ENCODE data around the gene SPG7.
A peak's percentile ranks its signal among the peaks of the same experiment; 100 is the strongest.

Gene SPG7

DNA sequence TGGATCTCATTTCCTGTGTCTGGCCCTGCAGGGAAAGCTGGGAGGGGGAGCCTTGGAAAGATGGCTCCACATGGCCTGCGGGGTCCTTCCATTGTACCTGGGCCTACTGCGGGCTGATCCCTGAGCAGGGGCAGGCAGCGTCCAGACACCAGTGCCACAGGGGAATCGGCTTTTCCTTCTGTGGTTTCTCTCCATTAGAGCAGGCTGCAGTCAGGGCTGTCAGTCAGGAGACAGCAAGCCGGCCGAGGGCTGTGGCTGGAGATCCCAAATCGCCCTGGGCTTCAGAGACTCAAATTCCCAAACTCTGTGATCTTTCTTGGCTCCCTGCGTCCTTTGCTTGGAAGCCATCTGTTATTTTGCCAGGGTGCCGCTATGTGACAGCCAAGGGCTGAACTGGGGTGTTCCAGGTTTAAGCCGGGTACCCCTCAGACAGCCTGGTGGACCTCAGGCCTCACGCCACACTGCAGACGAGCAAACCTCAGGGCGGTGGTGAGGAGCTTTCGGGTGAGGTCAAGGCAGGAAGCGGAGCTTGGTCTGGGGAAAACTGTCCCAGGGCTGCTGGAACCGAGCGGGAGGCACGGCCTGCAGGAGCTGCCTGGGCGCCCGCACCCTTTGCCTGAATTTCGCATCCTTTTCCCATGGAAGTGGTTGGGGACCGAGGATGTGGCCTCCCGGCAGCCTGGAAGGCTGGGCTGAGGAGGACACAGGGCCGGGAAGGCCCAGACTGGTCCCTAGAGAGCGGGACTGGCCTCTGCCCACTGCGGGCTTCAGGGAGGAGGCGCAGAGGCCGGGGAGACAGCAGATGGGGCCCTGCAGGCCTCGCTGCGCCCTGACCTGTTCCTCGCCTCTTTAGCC, 65.8 kb downstream of the SPG7 start:
- no peak overlapping the region for H3K4me3 ChIP-seq (replicated peaks; ENCODE audit: low read depth, low read length)
- no peak for DNase-seq (ENCODE audit: low read depth)
- TF ChIP-seq, protein P1, sequence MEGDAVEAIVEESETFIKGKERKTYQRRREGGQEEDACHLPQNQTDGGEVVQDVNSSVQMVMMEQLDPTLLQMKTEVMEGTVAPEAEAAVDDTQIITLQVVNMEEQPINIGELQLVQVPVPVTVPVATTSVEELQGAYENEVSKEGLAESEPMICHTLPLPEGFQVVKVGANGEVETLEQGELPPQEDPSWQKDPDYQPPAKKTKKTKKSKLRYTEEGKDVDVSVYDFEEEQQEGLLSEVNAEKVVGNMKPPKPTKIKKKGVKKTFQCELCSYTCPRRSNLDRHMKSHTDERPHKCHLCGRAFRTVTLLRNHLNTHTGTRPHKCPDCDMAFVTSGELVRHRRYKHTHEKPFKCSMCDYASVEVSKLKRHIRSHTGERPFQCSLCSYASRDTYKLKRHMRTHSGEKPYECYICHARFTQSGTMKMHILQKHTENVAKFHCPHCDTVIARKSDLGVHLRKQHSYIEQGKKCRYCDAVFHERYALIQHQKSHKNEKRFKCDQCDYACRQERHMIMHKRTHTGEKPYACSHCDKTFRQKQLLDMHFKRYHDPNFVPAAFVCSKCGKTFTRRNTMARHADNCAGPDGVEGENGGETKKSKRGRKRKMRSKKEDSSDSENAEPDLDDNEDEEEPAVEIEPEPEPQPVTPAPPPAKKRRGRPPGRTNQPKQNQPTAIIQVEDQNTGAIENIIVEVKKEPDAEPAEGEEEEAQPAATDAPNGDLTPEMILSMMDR (IDR thresholded peaks at IDR 0.05; ENCODE audit: low read length, missing control alignments) = no peak

DNA sequence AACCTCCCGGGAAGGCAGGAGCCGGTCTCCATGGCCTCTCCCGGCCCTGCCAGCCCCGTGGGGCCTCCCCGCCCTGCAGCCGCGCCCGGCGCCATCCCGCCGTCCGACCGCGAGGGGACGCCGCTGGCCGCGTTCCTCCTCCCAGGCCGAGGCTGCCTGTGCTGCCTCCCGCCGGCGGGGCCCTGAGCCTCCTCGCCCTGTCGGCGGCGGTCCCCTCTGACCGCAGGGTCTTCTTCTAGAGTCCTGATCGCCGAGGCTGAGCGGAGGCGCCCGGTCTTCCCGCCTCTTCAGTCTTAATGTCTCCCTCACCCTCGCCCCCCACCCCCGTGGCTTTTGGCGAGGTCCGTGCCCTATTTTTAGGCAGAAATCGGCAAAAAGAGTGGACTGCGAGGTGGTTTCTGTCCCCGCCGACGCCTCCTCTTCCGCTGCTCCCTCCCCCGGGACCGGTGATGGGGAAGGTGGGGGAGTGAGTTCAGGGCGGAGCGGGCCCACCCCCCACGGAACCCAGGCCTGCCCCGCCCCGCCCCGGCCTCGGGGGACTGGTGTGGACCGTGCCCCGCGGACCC, 66.6 kb downstream of the SPG7 start:
- TF ChIP-seq, protein P1 (IDR thresholded peaks at IDR 0.05; ENCODE audit: low read length, missing control alignments) = peak; percentile 32
- DNase-seq (ENCODE audit: low read depth) = peak; percentile 73
- H3K4me3 ChIP-seq (replicated peaks; ENCODE audit: low read depth, low read length) = peak overlapping the region; percentile 37

DNA sequence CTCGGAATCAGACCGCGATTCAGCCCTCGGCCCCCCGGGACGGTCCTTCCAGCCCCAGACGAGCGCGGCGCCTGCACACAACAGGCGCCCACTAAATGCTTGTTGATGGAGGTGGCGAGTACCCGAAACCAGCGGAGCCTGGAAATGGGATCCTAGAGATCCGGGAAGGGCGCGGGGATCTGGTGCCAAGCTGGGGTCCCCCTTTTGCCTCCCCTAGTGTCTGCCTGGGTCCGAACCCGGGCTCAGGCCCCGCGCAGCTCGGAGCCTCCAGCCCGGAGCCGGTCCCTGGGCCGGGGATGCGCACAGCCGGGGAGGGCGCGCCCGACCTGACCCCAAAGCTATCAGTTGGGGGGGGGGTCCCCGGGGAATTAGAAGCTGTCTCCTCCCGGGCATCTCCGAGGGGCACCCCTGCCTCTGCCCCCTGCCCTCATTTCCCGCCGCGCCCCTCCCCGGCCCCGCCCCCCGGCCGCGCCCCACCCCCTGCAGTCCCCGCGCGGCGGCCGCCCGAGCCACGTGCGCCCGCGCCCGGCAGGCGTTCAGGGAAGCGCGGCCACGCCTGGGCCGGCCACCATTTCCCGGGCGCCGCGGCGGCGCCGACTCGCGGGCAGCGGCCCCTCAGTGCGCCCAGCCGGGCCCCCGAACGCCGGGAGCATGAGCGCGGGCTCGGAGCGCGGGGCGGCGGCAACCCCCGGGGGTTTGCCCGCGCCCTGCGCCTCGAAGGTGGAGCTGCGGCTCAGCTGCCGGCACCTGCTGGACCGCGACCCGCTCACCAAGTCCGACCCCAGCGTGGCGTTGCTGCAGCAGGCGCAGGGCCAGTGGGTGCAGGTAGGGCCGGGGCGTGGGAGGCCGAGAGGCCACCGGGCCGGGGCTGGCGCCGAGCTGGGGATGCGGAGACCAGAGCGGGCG, 67.3 kb downstream of the SPG7 start, which contains the start of gene CPNE7:
TSS of gene CPNE7 (plus strand) at position 512 of the 906 bp plus-strand sequence. CDS start at position 652, 140 bp downstream.
- TF ChIP-seq, protein P1 (IDR thresholded peaks at IDR 0.05; ENCODE audit: low read length, missing control alignments) = no peak
- peak within 1 kb of the TSS; percentile 37 for H3K4me3 ChIP-seq (replicated peaks; ENCODE audit: low read depth, low read length)
- no peak for DNase-seq (ENCODE audit: low read depth)

DNA sequence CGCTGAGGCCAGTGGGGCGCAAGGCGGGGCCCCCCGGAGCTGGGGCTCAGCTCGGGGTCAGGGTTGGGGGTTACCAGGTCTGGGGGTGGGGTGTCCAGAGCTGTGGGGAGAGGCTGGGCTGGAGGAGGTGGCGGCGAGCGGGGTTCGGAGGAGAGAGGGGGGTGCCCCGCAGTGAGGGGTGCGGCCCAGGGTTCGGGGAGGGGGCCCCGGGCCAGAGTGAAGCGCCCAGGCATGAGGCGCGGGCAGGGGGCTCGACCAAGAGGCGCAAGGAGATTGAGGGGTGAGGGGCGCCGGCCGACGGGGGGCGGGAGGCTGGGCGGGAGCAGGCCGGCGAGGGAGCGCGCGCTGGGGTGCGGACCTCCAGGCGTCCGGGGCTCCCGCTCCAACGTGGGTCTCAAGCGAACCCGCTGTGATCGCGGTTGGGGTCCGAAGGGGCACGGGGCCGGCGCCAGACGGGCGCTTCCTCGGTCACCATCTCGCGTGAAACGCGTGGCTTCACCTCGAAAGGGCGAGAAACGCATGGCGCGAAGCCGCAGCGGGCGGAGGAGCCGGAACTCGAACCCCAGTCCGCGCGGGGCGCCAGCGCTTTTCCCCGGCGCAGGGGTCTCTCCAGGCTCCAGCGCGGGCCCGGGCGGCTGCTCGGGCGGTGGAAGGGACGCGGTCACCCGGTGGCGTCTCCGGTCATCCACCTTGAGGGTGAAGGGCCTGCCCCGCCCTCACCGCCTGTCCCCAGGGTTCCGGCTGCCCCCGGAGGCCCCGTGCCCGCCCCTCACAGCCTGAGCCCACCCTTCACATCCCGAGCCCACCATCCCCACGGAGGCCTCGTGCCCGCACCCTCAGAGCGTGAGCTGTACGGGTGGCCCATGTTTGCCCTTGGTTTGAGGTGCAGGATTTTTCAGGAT, 68.2 kb downstream of the SPG7 start:
- no peak for DNase-seq (ENCODE audit: low read depth)
- TF ChIP-seq, protein P1 (IDR thresholded peaks at IDR 0.05; ENCODE audit: low read length, missing control alignments) = no peak
- peak overlapping the region; percentile 17 for H3K4me3 ChIP-seq (replicated peaks; ENCODE audit: low read depth, low read length)

DNA sequence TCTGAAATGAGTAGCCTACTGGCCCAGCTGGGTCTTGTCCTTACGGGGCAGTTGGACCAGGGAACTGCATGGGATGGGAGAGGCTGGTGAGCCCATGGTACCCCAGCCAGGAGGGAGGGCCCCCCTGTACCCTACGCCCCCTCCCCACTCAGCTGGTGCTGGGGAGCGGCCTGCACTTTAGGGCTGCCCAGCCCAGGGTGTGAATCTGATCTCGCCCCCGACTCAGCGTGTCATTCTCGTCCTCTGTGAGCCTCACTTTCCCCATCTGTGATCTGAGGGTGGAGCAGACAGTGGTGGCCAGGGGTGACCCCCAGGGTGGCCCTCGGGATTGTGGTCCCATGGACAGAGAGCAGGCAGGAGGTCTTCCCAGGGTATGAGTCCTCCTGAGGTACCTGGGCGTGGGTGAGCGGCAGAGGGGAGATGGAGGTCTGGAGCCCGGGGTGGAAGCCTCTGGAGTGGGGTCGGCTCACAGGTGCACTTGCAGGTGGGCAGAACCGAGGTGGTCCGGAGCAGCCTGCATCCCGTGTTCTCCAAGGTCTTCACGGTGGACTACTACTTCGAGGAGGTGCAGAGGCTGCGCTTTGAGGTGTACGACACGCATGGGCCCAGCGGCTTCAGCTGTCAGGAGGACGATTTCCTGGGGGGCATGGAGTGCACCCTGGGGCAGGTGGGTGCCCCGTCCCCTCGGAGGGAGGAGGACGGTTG, 69.0 kb downstream of the SPG7 start:
- no peak for DNase-seq (ENCODE audit: low read depth)
- TF ChIP-seq, protein P1 (IDR thresholded peaks at IDR 0.05; ENCODE audit: low read length, missing control alignments) = no peak
- no peak overlapping the region for H3K4me3 ChIP-seq (replicated peaks; ENCODE audit: low read depth, low read length)
